DMS53 treated with DMSO at 0.1 percent for 48 hours (cell line): ENCODE measurements around the gene GTSF1L.

ENCODE experiments used
- DNase-seq: peaks from one replicate; lab custom pipeline; 2025; ENCODE audit not compliant: unreplicated experiment; lab: John Stamatoyannopoulos, UW

Gene GTSF1L

GRCh38 chr20:43746344-43747137 is 19.7 kb upstream of the GTSF1L start:
- no peak for DNase-seq

GRCh38 chr20:43744966-43745730 is 18.3 kb upstream of the GTSF1L start:
- peak; percentile 12 for DNase-seq

GRCh38 chr20:43744151-43744611 is 17.4 kb upstream of the GTSF1L start:
- peak; percentile 14 for DNase-seq

- DNase-seq: no peak
Observed at GRCh38 chr20:43740642-43741041, 13.8 kb upstream of the GTSF1L start.

- DNase-seq: no peak
Observed at GRCh38 chr20:43739148-43739749, 12.4 kb upstream of the GTSF1L start.

GRCh38 chr20:43737925-43738324 is 11.1 kb upstream of the GTSF1L start:
- DNase-seq: no peak

- DNase-seq: no peak
Observed at GRCh38 chr20:43736588-43737158, 9.9 kb upstream of the GTSF1L start.

- no peak for DNase-seq
Observed at GRCh38 chr20:43731927-43732326, 5.1 kb upstream of the GTSF1L start.

- no peak for DNase-seq
Observed at GRCh38 chr20:43731469-43731868, 4.7 kb upstream of the GTSF1L start.

- no peak for DNase-seq
Observed at GRCh38 chr20:43728686-43729255, 2.0 kb upstream of the GTSF1L start.

- no peak for DNase-seq
Observed at GRCh38 chr20:43727980-43728590, 1.3 kb upstream of the GTSF1L start.

- DNase-seq: no peak
Observed at GRCh38 chr20:43726333-43726732, 469 bp downstream of the GTSF1L start.

GRCh38 chr20:43725666-43726065 is 1.1 kb downstream of the GTSF1L start:
- DNase-seq: no peak

GRCh38 chr20:43724383-43724782 is 2.4 kb downstream of the GTSF1L start:
- no peak for DNase-seq

- no peak for DNase-seq
Observed at GRCh38 chr20:43723735-43724134, 3.1 kb downstream of the GTSF1L start.

- no peak for DNase-seq
Observed at GRCh38 chr20:43723186-43723585, 3.6 kb downstream of the GTSF1L start.

- peak; percentile 24 for DNase-seq
Observed at GRCh38 chr20:43722153-43722505, 4.7 kb downstream of the GTSF1L start.

- DNase-seq: no peak
Observed at GRCh38 chr20:43721429-43722152, 5.2 kb downstream of the GTSF1L start.

GRCh38 chr20:43721097-43721428 is 5.7 kb downstream of the GTSF1L start:
- no peak for DNase-seq

GRCh38 chr20:43720007-43720406 is 6.8 kb downstream of the GTSF1L start:
- no peak for DNase-seq
